DMS 273 treated with DMSO at 0.1 percent for 48 hours (cell line): ENCODE data around the gene MET.
"Not testable (repeated sequence)": the region's sequence is repeated elsewhere in the genome, so short reads cannot be mapped to it uniquely, and the experiment has no call there.

Experiments used
- DNase-seq: peaks from one replicate; lab custom pipeline; 2025; lab: John Stamatoyannopoulos, UW

The MET gene

GRCh38 chr7:116671681-116672595 is at the start of gene MET:
Gene MET, plus strand, starts transcription at chr7:116672196. Its CDS starts 26,889 bp downstream, at chr7:116699085.
- DNase-seq, result peak; percentile 48

GRCh38 chr7:116626886-116627285 is 45.1 kb upstream of the MET start:
- no peak for DNase-seq

- DNase-seq, result no peak
Observed at GRCh38 chr7:116629051-116629463, 42.9 kb upstream of the MET start.

GRCh38 chr7:116630357-116630756 is 41.6 kb upstream of the MET start:
- no peak for DNase-seq

- no peak for DNase-seq
Observed at GRCh38 chr7:116630932-116631671, 40.9 kb upstream of the MET start.

- no peak for DNase-seq
Observed at GRCh38 chr7:116631676-116632075, 40.3 kb upstream of the MET start.

GRCh38 chr7:116632384-116632783 is 39.6 kb upstream of the MET start:
- no peak for DNase-seq

- no peak for DNase-seq
Observed at GRCh38 chr7:116633131-116633988, 38.6 kb upstream of the MET start.

- DNase-seq, result no peak
Observed at GRCh38 chr7:116636997-116637396, 35.0 kb upstream of the MET start.

- not testable (repeated sequence) for DNase-seq
Observed at GRCh38 chr7:116638592-116638991, 33.4 kb upstream of the MET start.

- no peak for DNase-seq
Observed at GRCh38 chr7:116641551-116642153, 30.3 kb upstream of the MET start.

- DNase-seq, result not testable (repeated sequence)
Observed at GRCh38 chr7:116643148-116643547, 28.8 kb upstream of the MET start.

GRCh38 chr7:116644628-116645027 is 27.4 kb upstream of the MET start:
- no peak for DNase-seq

- DNase-seq, result no peak
Observed at GRCh38 chr7:116647290-116647689, 24.7 kb upstream of the MET start.

GRCh38 chr7:116647861-116648260 is 24.1 kb upstream of the MET start:
- no peak for DNase-seq

GRCh38 chr7:116650436-116650835 is 21.6 kb upstream of the MET start:
- no peak for DNase-seq

GRCh38 chr7:116652793-116653192 is 19.2 kb upstream of the MET start:
- no peak for DNase-seq

- DNase-seq, result no peak
Observed at GRCh38 chr7:116653204-116653603, 18.8 kb upstream of the MET start.

GRCh38 chr7:116653646-116654045 is 18.4 kb upstream of the MET start:
- no peak for DNase-seq

GRCh38 chr7:116659248-116659647 is 12.7 kb upstream of the MET start:
- DNase-seq, result not testable (repeated sequence)

GRCh38 chr7:116661865-116662264 is 10.1 kb upstream of the MET start:
- DNase-seq, result no peak

GRCh38 chr7:116663744-116664143 is 8.3 kb upstream of the MET start:
- DNase-seq, result no peak
